ENCODE results near the gene TTC5.

DNA sequence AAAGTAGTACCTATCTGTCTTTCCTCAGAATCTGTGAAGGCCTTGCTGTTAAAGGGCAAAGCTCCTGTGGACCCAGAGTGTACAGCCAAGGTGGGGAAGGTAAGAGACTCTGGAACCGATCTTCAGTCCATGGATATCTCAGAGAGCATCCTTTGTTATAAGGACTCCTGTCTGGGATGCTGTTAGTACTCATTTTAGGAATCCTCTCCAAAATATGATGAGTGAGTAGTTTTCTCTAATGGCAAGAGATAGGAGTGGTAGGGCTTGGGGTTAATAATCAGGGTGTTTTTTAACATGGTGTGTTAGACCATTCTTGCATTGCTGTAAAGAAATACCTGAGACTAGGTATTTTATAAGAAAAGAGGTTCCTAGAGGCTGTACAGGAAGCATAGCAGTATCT, 39.6 kb upstream of the TTC5 start:
- TF ChIP-seq, protein P1, sequence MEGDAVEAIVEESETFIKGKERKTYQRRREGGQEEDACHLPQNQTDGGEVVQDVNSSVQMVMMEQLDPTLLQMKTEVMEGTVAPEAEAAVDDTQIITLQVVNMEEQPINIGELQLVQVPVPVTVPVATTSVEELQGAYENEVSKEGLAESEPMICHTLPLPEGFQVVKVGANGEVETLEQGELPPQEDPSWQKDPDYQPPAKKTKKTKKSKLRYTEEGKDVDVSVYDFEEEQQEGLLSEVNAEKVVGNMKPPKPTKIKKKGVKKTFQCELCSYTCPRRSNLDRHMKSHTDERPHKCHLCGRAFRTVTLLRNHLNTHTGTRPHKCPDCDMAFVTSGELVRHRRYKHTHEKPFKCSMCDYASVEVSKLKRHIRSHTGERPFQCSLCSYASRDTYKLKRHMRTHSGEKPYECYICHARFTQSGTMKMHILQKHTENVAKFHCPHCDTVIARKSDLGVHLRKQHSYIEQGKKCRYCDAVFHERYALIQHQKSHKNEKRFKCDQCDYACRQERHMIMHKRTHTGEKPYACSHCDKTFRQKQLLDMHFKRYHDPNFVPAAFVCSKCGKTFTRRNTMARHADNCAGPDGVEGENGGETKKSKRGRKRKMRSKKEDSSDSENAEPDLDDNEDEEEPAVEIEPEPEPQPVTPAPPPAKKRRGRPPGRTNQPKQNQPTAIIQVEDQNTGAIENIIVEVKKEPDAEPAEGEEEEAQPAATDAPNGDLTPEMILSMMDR (IDR thresholded peaks at IDR 0.05; ENCODE audit: low read depth, low read length): no peak
- TF ChIP-seq EZH2phosphoT487 (IDR thresholded peaks at IDR 0.05; ENCODE audit: low read depth): no peak

Data from OCI-LY3 (cell line).